Small intestine (tissue), 16 donors: ENCODE data around the gene SHTN1. TPM values are rescaled to one million over a fixed set of nuclear protein-coding genes. Genes with fewer than 3 reads are reported as not detected.
A peak's percentile ranks its signal among the peaks of the same experiment; 100 is the strongest.

ENCODE experiments used
- DNase-seq, 2 donors: peaks; one replicate each; pipeline versions ENCODE4 v3.0.0 to v3.0.0-alpha.2; 2013
- FAIRE-seq: peaks from 2 replicates; lab custom pipeline; 2012; peaks lifted over from hg19 to GRCh38; lab: Jason Lieb, UNC
- H3K27ac ChIP-seq, 3 donors: one replicate each; pipeline ENCODE4 v1.5.1; 2013; ENCODE audit warnings: low read length in 2 of 3, mild to moderate bottlenecking in 2 of 3, control low read depth in 1 of 3, inconsistent platforms in 1 of 3, low read depth in 1 of 3, moderate library complexity in 1 of 3
- H3K27me3 ChIP-seq, 3 donors: one replicate each; pipeline ENCODE4 v1.6.1; 2013; ENCODE audit warnings: low read length in 3 of 3, inconsistent platforms in 1 of 3; ENCODE audit not compliant: control insufficient read depth in 3 of 3, insufficient read depth in 3 of 3
- H3K36me3 ChIP-seq, 3 donors: one replicate each; pipeline ENCODE4 v1.6.1; 2013; ENCODE audit warnings: low read length in 3 of 3, inconsistent platforms in 1 of 3, low read depth in 1 of 3, mild to moderate bottlenecking in 1 of 3, moderate library complexity in 1 of 3; ENCODE audit not compliant: control insufficient read depth in 3 of 3, insufficient read depth in 2 of 3
- H3K4me1 ChIP-seq, 3 donors: one replicate each; pipeline ENCODE4 v1.6.1; 2013; ENCODE audit warnings: low read length in 2 of 3, inconsistent platforms in 1 of 3, low read depth in 1 of 3, mild to moderate bottlenecking in 1 of 3, moderate library complexity in 1 of 3; ENCODE audit not compliant: control insufficient read depth in 3 of 3, insufficient read depth in 2 of 3
- H3K4me3 ChIP-seq, 3 donors: one replicate each; pipeline ENCODE4 v1.5.1; 2013; ENCODE audit warnings: low read length in 3 of 3, control low read depth in 1 of 3, inconsistent platforms in 1 of 3, low read depth in 1 of 3, mild to moderate bottlenecking in 1 of 3, moderate library complexity in 1 of 3
- H3K9me3 ChIP-seq, 2 donors: one replicate each; pipeline ENCODE4 v1.6.1; 2013; ENCODE audit warnings: low read depth in 1 of 2, low read length in 1 of 2; ENCODE audit not compliant: control insufficient read depth in 2 of 2, insufficient read depth in 1 of 2
- WGBS, 3 donors: extraction: QIAGEN DNeasy Blood & Tissue Kit; methylation state at CpG; one replicate each; pipeline ENCODE4 v1.1.7; 2013; 5-methylcytosine and 5-hydroxymethylcytosine counted together
- long read RNA-seq, 10 donors: transcript quantifications; one replicate each; lab custom pipeline, GENCODE V29; 2026
- polyA plus RNA-seq, 4 donors: library from polyadenylated mRNA; stranded (reverse) in 3 of 4; unstranded in 1 of 4; fragments of 200-250 nt in 3 of 4; fragments of 120-200 nt in 1 of 4; gene quantifications; one replicate each; pipeline versions ENCODE4 v1.2.1 to v1.2.3, GENCODE V29; 2013
- donor health status: healthy with polysubstance abuse.
- donor health status: control.
- donor health status: control.
- donor health status: Bipolar disorder and iron deficiency.
- donor health status: healthy.

The SHTN1 gene
- polyA plus RNA-seq, result 10 to 100 TPM in 2 of 4 donors, 1 to 10 TPM in 2; 8.9 to 47.9 (median 9.8) TPM
- long read RNA-seq, donor 1, full-length matches to known transcripts, result 14 of 42 reads
- long read RNA-seq, donor 1, partial matches to known transcripts, result 28 of 42 reads
- long read RNA-seq, donor 1, other reads (novel, unspliced or antisense), result 0 of 42 reads
- long read RNA-seq, donor 2, full-length matches to known transcripts, result 2 of 8 reads
- long read RNA-seq, donor 2, partial matches to known transcripts, result 6 of 8 reads
- long read RNA-seq, donor 2, other reads (novel, unspliced or antisense), result 0 of 8 reads
- long read RNA-seq, donor 3, partial matches to known transcripts, result 10 of 10 reads
- long read RNA-seq, donor 3, other reads (novel, unspliced or antisense), result 0 of 10 reads
- long read RNA-seq, donor 4, result 0 reads
- long read RNA-seq, donor 5, result 0 reads
- long read RNA-seq, donor 6, full-length matches to known transcripts, result 4 of 4 reads
- long read RNA-seq, donor 6, partial matches to known transcripts, result 0 of 4 reads
- long read RNA-seq, donor 6, other reads (novel, unspliced or antisense), result 0 of 4 reads
- long read RNA-seq, donor 7, result 0 reads
- long read RNA-seq, donor 8, result 0 reads
- long read RNA-seq, donor 9, result 0 reads
- long read RNA-seq, donor 10, full-length matches to known transcripts, result 2 of 9 reads
- long read RNA-seq, donor 10, partial matches to known transcripts, result 7 of 9 reads
- long read RNA-seq, donor 10, other reads (novel, unspliced or antisense), result 0 of 9 reads

DNA sequence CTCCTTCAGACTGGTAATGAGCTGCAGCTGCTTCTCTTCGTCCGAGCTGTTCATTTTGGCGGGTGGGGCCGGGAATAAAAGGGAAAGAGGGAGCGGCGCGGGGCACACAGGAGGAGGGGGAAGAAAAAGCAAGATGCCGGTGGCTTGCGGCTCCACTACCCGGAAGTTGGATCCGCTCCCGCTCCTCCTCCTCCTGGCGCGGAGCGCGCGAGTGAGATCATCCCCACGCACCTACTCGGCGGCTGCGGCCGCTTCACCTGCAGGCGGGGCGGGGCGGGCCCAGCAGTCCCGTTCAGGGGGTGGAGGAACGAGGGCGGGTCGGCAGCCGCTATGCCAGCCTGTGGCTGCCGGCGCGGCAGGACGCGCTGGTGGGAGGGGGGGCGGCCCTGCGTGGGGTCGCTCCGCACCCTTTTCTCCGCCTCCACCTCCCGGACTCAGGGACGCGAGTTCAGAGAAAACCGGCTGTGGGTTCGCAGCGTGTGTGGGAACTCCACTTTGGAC is at the start of gene SHTN1:
SHTN1 (minus strand) TSS at position 162 of the 501 bp plus-strand sequence; CDS start at position 54, 108 bp downstream.
- Histone ChIP-seq H3K9me3 (no peaks in the 10 kb centered on the region), H3K36me3 (no peaks in the 10 kb centered on the region), H3K27ac (peak within 1 kb of the TSS; percentile 75 to 90 (median 85)), H3K4me1 (peaks cover 0 to 6% (median 0%) of the 10 kb centered on the region in 3 donors), H3K27me3 (peaks cover 0 to 3% (median 0%) of the 10 kb centered on the region in 3 donors), H3K4me3 (peak within 1 kb of the TSS; percentile 52 to 86 (median 63))
- DNase-seq (peak; percentile 89 to 94), FAIRE-seq (no peak)
- WGBS, 3 donors, result 0 to 2% (median 1%) methylated on average over 24 to 45 of the region's 46 CpGs

DNA sequence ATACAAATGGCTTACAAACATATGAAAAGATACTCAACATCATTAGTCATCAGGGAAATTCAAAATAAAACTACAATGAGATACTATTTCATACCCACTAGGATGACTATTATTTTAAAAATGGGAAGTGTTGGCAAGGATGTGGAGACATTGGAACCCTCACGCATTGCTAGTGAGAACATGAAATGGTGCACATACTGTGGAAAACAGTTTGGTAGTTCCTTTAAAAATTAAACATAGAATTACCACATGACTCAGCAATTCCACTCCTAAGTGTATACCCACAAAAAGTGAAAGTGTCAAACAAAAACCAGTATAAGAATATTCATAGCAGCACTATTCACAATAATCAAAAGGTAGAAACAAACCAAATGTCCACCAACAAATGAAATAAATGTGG is 48.5 kb upstream of the SHTN1 start:
- DNase-seq, result no peak
- WGBS, 3 donors, result 80 to 100% (median 96%) methylated on average over 1 of the region's 1 CpG
- H3K36me3 ChIP-seq, result no peaks in the 10 kb centered on the region

DNA sequence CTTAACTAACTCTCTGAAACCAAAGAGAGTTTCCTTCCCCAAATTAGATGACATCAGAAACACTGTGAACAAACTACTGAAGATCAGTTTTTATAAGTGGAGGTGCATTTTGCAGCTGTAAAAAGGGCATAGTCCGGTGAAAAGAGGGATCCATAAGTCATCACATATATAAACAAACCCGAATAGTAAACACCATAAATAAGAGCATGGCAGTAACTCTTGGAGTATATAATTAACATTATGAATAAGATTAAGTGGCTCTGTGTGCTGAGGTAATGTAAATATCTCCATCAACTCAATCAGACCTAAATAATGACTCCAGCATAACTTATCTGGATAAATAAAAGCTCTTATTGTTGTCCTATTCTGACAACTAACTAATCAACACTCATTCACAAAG is 43.0 kb upstream of the SHTN1 start:
- H3K4me3 ChIP-seq, result no peak overlapping the region
- peak in 1 of 2 donors; percentile 5 for DNase-seq
- H3K27ac ChIP-seq, result no peak overlapping the region
- peaks cover 0 to 5% of the 10 kb centered on the region in 2 donors for H3K9me3 ChIP-seq
- no peak for FAIRE-seq
- 16 to 39% (median 28%) methylated on average over 2 of the region's 2 CpGs for WGBS, 3 donors
- no peaks in the 10 kb centered on the region for H3K36me3 ChIP-seq
- H3K4me1 ChIP-seq, result no peaks in the 10 kb centered on the region
- H3K27me3 ChIP-seq, result no peaks in the 10 kb centered on the region

More for the DNA sequence above, 48.5 kb upstream of the SHTN1 start:
- Histone ChIP-seq H3K27ac (no peak overlapping the region), H3K4me1 (no peaks in the 10 kb centered on the region), H3K9me3 (peaks cover 0 to 8% of the 10 kb centered on the region in 2 donors), H3K27me3 (peaks cover 0 to 2% (median 0%) of the 10 kb centered on the region in 3 donors), H3K4me3 (no peak overlapping the region)
- no peak for FAIRE-seq

DNA sequence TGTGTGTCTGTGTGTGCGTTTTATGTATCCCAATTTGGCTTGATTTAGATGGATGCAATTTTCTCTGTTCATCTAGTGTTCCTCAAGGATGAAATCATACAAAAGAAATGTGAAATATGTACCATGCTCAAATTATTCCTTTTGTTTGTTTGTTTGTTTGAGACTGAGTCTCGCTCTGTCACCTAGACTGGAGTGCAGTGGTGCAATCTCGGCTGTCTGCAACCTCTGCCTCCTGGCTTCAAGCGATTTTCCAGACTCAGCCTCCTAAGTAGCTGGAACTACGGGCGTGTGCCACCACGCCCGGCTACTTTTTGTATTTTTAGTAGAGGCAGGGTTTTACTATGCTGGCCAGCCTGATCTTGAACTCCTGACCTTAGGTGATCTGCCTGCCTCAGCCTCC is 11.3 kb upstream of the SHTN1 start:
- FAIRE-seq (no peak), DNase-seq (no peak)
- Histone ChIP-seq H3K4me1 (no peaks in the 10 kb centered on the region), H3K9me3 (no peaks in the 10 kb centered on the region), H3K27ac (no peak overlapping the region), H3K36me3 (no peaks in the 10 kb centered on the region), H3K27me3 (no peaks in the 10 kb centered on the region), H3K4me3 (no peak overlapping the region)
- WGBS, 3 donors, result 84 to 91% (median 84%) methylated on average over 8 of the region's 8 CpGs

GRCh38 chr10:117014835-117015234 is 9.8 kb upstream of the SHTN1 start:
- no peaks in the 10 kb centered on the region for H3K4me1 ChIP-seq
- FAIRE-seq (no peak), DNase-seq (no peak)
- H3K27ac ChIP-seq, result no peak overlapping the region
- no peak overlapping the region for H3K4me3 ChIP-seq
- no peaks in the 10 kb centered on the region for H3K36me3 ChIP-seq
- no peaks in the 10 kb centered on the region for H3K27me3 ChIP-seq
- H3K9me3 ChIP-seq, result no peaks in the 10 kb centered on the region

- Histone ChIP-seq H3K4me3 (no peak overlapping the region), H3K27ac (no peak overlapping the region), H3K27me3 (peaks cover 0 to 3% (median 0%) of the 10 kb centered on the region in 3 donors), H3K9me3 (no peaks in the 10 kb centered on the region), H3K4me1 (peaks cover 0 to 6% (median 0%) of the 10 kb centered on the region in 3 donors), H3K36me3 (no peaks in the 10 kb centered on the region)
- FAIRE-seq, result no peak
- WGBS, 3 donors, result 87 to 96% (median 91%) methylated on average over 3 of the region's 3 CpGs
- DNase-seq, result no peak
Measured at GRCh38 chr10:117007080-117007479, 2.1 kb upstream of the SHTN1 start.

- peak overlapping the region; percentile 52 to 86 (median 63) for H3K4me3 ChIP-seq
- H3K9me3 ChIP-seq, result no peaks in the 10 kb centered on the region
- no peaks in the 10 kb centered on the region for H3K36me3 ChIP-seq
- peaks cover 0 to 3% (median 0%) of the 10 kb centered on the region in 3 donors for H3K27me3 ChIP-seq
- FAIRE-seq (no peak), DNase-seq (peak in 1 of 2 donors; percentile 34)
- 4 to 15% (median 11%) methylated on average over 21 of the region's 21 CpGs for WGBS, 3 donors
- peak overlapping the region in 2 of 3 donors; percentile 32 to 90 for H3K27ac ChIP-seq
- H3K4me1 ChIP-seq, result peaks cover 0 to 6% (median 0%) of the 10 kb centered on the region in 3 donors
Measured at GRCh38 chr10:117005527-117006055, 604 bp upstream of the SHTN1 start.
